K562 (cell line): ENCODE results near the gene HLF. TPM values are rescaled to one million over a fixed set of nuclear protein-coding genes. Genes with fewer than 3 reads are reported as not detected.

Experiments used
- ATAC-seq: fragments of 200-7000 bp; cut with Tn5 transposase; 3 replicates; pipeline ENCODE4 v1.9.1; 2020; ENCODE audit warnings: moderate library complexity
- BruUV-seq: library from RNA; stranded (reverse); fragments of 400-500 nt; replicated peaks from 2 replicates; lab custom pipeline; 2021; lab: Mats Ljungman, UMichigan
- CTCF ChIA-PET: fragments of 300-600 bp; formaldehyde crosslinking; extraction: SDS; loops from one replicate; lab custom pipeline; 2021; ENCODE audit warnings: low intra/inter-chr PET ratio; lab: Yijun Ruan, JAX
- POLR2A ChIA-PET: fragments of 300-600, 350-650 bp; sonication (Branson Sonifier 250); formaldehyde crosslinking; extraction: SDS; loops from one replicate; lab custom pipeline; 2021; ENCODE audit warnings: antibody characterized with exemption, inconsistent platforms; lab: Yijun Ruan, JAX
- DNase-seq, 4 experiments: peaks; one replicate each; pipeline versions ENCODE4 v3.0.0 to v3.0.0-alpha.2; 2011 to 2018; ENCODE audit warnings: low spot score in 3 of 4, mixed read lengths in 3 of 4; ENCODE audit errors: extremely low read depth in 1 of 4
- FAIRE-seq: peaks from 2 replicates; lab custom pipeline; 2011; peaks lifted over from hg19 to GRCh38; lab: Jason Lieb, UNC
- H2AFZ ChIP-seq: 2 replicates; pipeline ENCODE4 v1.6.0; 2011; ENCODE audit warnings: low read depth, low read length, control low read depth, inconsistent platforms
- H3K27ac ChIP-seq: fragments of 200-600 bp; 3 replicates; pipeline ENCODE4 v1.8.0; 2011; ENCODE audit warnings: low read depth, mild to moderate bottlenecking, control low read depth, inconsistent platforms, low read length, moderate library complexity, mixed read lengths; ENCODE audit errors: extremely low read depth
- H3K27me3 ChIP-seq, 2 experiments: fragments of 300-600 bp in 1 of 2; 2 replicates in 1 of 2; 3 replicates in 1 of 2; pipeline versions ENCODE4 v1.6.0 to v1.8.0; 2011; ENCODE audit warnings: inconsistent platforms in 2 of 2, low read length in 2 of 2, mild to moderate bottlenecking in 1 of 2, mixed read lengths in 1 of 2, moderate library complexity in 1 of 2; ENCODE audit not compliant: control insufficient read depth in 2 of 2, insufficient read depth in 2 of 2
- H3K36me3 ChIP-seq: fragments of 300-600 bp; 3 replicates; pipeline ENCODE4 v1.8.0; 2011; ENCODE audit warnings: mild to moderate bottlenecking, low read length, inconsistent platforms; ENCODE audit not compliant: control insufficient read depth, insufficient read depth
- H3K4me1 ChIP-seq, 2 experiments: fragments of 200-600 bp in 1 of 2; replicated peaks in 1 of 2; 2 replicates in 1 of 2; 3 replicates in 1 of 2; pipeline versions ENCODE4 v1.5.1 to v1.8.0; 2011; ENCODE audit warnings: inconsistent platforms in 2 of 2, low read length in 2 of 2, mild to moderate bottlenecking in 1 of 2, mixed read lengths in 1 of 2, moderate library complexity in 1 of 2; ENCODE audit not compliant: control insufficient read depth in 2 of 2, insufficient read depth in 2 of 2
- H3K4me2 ChIP-seq: 2 replicates; pipeline ENCODE4 v1.6.1; 2011; ENCODE audit warnings: low read length, control low read depth, inconsistent platforms, mixed read lengths; ENCODE audit not compliant: insufficient read depth
- H3K4me3 ChIP-seq: fragments of 200-600 bp; sonication (generic), shearing (Covaris generic); 2 replicates; pipeline ENCODE4 v1.5.1; 2016; ENCODE audit warnings: control low read depth, inconsistent platforms
- H3K79me2 ChIP-seq: fragments of 200-600 bp; 3 replicates; pipeline ENCODE4 v1.8.0; 2011; ENCODE audit warnings: low read length, inconsistent platforms; ENCODE audit not compliant: control insufficient read depth, insufficient read depth
- H3K9ac ChIP-seq, 2 experiments: 2 replicates each; pipeline versions ENCODE4 v1.6.0 to v1.6.1; 2011; ENCODE audit warnings: low read depth in 2 of 2, low read length in 2 of 2, control low read depth in 1 of 2, inconsistent platforms in 1 of 2, mild to moderate bottlenecking in 1 of 2, mixed read lengths in 1 of 2; ENCODE audit not compliant: insufficient read depth in 1 of 2
- H3K9me1 ChIP-seq: one replicate; pipeline ENCODE4 v1.6.0; 2011; ENCODE audit warnings: inconsistent platforms, mild to moderate bottlenecking, low read length, moderate library complexity; ENCODE audit not compliant: control insufficient read depth, insufficient read depth
- H3K9me3 ChIP-seq: replicated peaks from 2 replicates; pipeline ENCODE4 v1.5.1; 2011; ENCODE audit warnings: low read depth, low read length, inconsistent platforms; ENCODE audit not compliant: control insufficient read depth, insufficient read depth
- H4K20me1 ChIP-seq: replicated peaks from 2 replicates; pipeline ENCODE4 v1.6.1; 2011; ENCODE audit warnings: low read length, inconsistent platforms, mixed read lengths; ENCODE audit not compliant: control insufficient read depth, insufficient read depth
- ASH1L ChIP-seq: fragments of 450-650 bp; IDR thresholded peaks from 2 replicates; pipeline ENCODE4 v1.6.1; 2018; ENCODE audit warnings: borderline replicate concordance, mild to moderate bottlenecking, low read depth; ENCODE audit not compliant: partially characterized antibody
- E4F1 ChIP-seq: fragments of 250-450 bp; sonication (Bioruptor Pico); IDR thresholded peaks from 2 replicates; pipeline ENCODE4 v1.5.0; 2021; ENCODE audit warnings: mild to moderate bottlenecking, borderline replicate concordance
- MEF2A ChIP-seq: IDR thresholded peaks from 2 replicates; pipeline ENCODE4 v1.6.1; 2011; ENCODE audit warnings: low read depth, mild to moderate bottlenecking, low read length, moderate library complexity; ENCODE audit not compliant: control insufficient read depth
- MYBL2 ChIP-seq, 2 experiments: fragments of 450-650 bp in 1 of 2; sonication (generic) in 1 of 2; formaldehyde crosslinking in 1 of 2; IDR thresholded peaks; 2 replicates each; pipeline versions ENCODE4 v1.6.1 to v1.8.1; 2017 to 2022; ENCODE audit warnings: borderline replicate concordance in 1 of 2, inconsistent platforms in 1 of 2, low read depth in 1 of 2, mild to moderate bottlenecking in 1 of 2, missing genetic modification reagents in 1 of 2, moderate library complexity in 1 of 2
- THRAP3 ChIP-seq: fragments of 450-650 bp; IDR thresholded peaks from 2 replicates; pipeline ENCODE4 v1.6.1; 2016; ENCODE audit warnings: mild to moderate bottlenecking, inconsistent platforms, borderline replicate concordance
- TSHZ1 ChIP-seq: fragments of 250-450 bp; sonication (Bioruptor Pico); IDR thresholded peaks from 2 replicates; pipeline ENCODE4 v1.4.0; 2020; ENCODE audit warnings: mild to moderate bottlenecking, moderate library complexity
- in situ Hi-C: fragments of 300-500 bp; cut with MboI; formaldehyde crosslinking; loops from 4 replicates; pipeline ENCODE4 v1.15.0; 2018; ENCODE audit warnings: inconsistent platforms, mixed read lengths
- intact Hi-C: fragments of 100-400 bp; cut with micrococcal nuclease; formaldehyde crosslinking; loops from 2 replicates; pipeline ENCODE4 v1.14.2; 2022
- polyA plus RNA-seq, 8 experiments: library from polyadenylated mRNA; depleted of rRNA in 4 of 8; stranded (reverse) in 5 of 8; unstranded in 3 of 8; fragments of >200 nt; fragmentation: Nextera tagmentation in 2 of 8; fragmentation: Illumina TruSeq in 1 of 8; extraction: Ambion mirVana in 2 of 8; extraction: Trizol in 1 of 8; gene quantifications; 2 replicates each; pipeline versions ENCODE4 v1.2.1 to v1.2.3, GENCODE V29; 2011 to 2014; ENCODE audit warnings: inconsistent platforms in 1 of 8, missing spikeins in 1 of 8
- total RNA-seq, 7 experiments: library from RNA; depleted of rRNA in 6 of 7; stranded (reverse); fragments of >200 nt in 6 of 7; fragmentation: Illumina TruSeq in 2 of 7; extraction: Trizol in 2 of 7; gene quantifications; 2 replicates each; pipeline versions ENCODE4 v1.2.1 to v1.2.3, GENCODE V29; 2011 to 2021; ENCODE audit warnings: low replicate concordance in 1 of 7

The HLF gene
- total and polyA plus RNA-seq, 9 of the 15 experiments (the other 6 are each of a cell fraction or from before 2014, with no cell fraction given): 0.03 to 0.24 (median 0.09) TPM

- no peak for TF ChIP-seq TSHZ1
- TF ChIP-seq, all 486 proteins: peak for 0
Observed at GRCh38 chr17:55279788-55280187, 15.0 kb downstream of the HLF start (continued).

- Histone ChIP-seq H3K79me2 (no peaks in the 10 kb centered on the region), H3K9ac (no peak overlapping the region), H4K20me1 (no peaks in the 10 kb centered on the region), H3K4me2 (no peak overlapping the region), H3K36me3 (no peaks in the 10 kb centered on the region), H3K4me3 (no peak overlapping the region), H3K4me1 (no peaks in the 10 kb centered on the region), H3K27me3 (peaks cover 0 to 6% of the 10 kb centered on the region in 2 experiments; a peak in 3 of 5 replicates), H2AFZ (no peak overlapping the region), H3K27ac (no peak overlapping the region), H3K9me3 (no peaks in the 10 kb centered on the region), H3K9me1 (no peaks in the 10 kb centered on the region)
- CTCF ChIA-PET: no interaction called here
- POLR2A ChIA-PET: no interaction called here
- in situ Hi-C loops (no loop called here), intact Hi-C loops (no loop called here)
- no TSS peak for BruUV-seq
- FAIRE-seq (no peak), ATAC-seq (no peak), DNase-seq (no peak)
- TF ChIP-seq MYBL2 (IDR thresholded peaks at IDR 0.05; ENCODE audit: low read depth) (no peak), MYBL2 (CRISPR knock-in tag; IDR thresholded peaks at IDR 0.05; ENCODE audit: borderline replicate concordance) (no peak), THRAP3 (no peak), E4F1 (CRISPR knock-in tag) (no peak), MEF2A (no peak), ASH1L (no peak)
Observed at GRCh38 chr17:55280212-55280611, 15.5 kb downstream of the HLF start.
